D341Med (cell line): ENCODE results near the gene NECAB2.

Experiments used
- DNase-seq: peaks from one replicate; pipeline ENCODE4 v3.0.0; 2012; ENCODE audit warnings: low spot score

The NECAB2 gene

GRCh38 chr16:84045001-84045817, 77.2 kb downstream of the NECAB2 start:
- DNase-seq = no peak

GRCh38 chr16:84045818-84046470, 77.9 kb downstream of the NECAB2 start:
- no peak for DNase-seq

DNA sequence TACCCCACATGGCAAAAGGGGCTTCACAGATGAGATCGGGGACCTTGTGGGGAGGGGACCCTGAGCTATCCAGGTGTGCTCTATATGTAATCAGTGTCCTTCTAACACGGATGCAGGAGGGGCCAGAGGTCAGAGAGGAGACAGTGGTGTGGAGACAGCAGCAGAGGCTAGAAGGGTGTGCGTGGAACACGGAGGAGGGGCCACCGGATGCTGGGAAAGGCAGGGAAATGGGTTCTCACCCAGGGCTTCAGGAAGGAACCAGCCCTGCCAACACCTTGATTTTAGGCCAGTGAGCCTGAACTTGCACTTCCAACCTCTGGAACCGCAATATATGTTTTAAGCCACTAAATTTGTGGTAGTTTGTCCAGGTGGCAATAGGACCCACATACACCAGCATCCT, 79.2 kb downstream of the NECAB2 start:
- DNase-seq = no peak

GRCh38 chr16:84047626-84048025, 79.6 kb downstream of the NECAB2 start:
- no peak for DNase-seq

DNA sequence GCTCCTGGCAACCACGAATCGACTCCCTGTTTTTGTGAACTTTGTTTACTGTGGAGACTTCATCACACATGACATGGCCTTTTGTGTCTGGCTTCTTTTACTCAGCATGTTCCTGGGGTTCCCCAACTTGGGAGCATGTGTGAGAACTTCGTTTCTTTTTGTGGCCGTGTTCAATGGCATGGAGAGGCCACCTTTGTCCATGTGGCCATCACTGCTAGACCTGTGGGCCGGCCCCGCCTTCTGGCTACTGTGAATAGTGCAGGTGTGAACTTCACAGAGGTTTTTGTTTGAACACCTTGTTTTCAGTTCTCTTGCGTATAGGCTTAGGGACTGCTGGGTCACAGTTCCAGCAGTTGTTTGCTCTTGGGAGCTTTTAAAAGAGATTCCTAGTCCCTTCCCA, 80.2 kb downstream of the NECAB2 start:
- no peak for DNase-seq

DNA sequence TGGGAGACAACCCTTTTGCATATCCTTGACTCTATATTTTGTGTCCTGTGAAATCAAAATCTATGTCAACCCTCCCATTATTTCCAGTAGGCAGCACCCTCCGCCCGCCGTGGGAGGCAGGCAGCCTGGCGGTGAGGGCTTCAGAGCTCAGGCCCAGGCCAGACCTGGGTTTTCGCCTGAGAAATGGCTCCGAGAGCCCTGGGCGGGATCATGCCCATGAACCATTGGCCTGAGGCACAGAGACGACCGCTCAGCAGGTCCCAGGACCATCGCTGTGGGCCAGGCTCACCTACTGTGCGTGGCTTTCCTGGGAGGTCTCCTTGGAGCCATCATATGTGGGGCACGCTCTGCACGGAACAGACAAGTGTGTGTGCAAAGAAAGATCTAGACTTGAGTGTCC, 80.8 kb downstream of the NECAB2 start:
- DNase-seq = no peak

- DNase-seq = no peak
These were observed 81.5 kb downstream of the NECAB2 start for GRCh38 chr16:84049403-84050060.

- DNase-seq = no peak
These were observed 82.3 kb downstream of the NECAB2 start for GRCh38 chr16:84050316-84050715.

- peak; percentile 75 for DNase-seq
These were observed 84.1 kb downstream of the NECAB2 start for GRCh38 chr16:84052071-84052622.
